KMS-11 (cell line): ENCODE measurements around the gene ZBTB20.

Experiments
- H2AFZ ChIP-seq: fragments of 200-600 bp; sonication (generic); 2 replicates; pipeline ENCODE4 v1.6.1; 2016; ENCODE audit warnings: antibody characterized with exemption, mixed run types, low read depth
- H3K27ac ChIP-seq: fragments of 200-600 bp; sonication (generic); 2 replicates; pipeline ENCODE4 v1.6.1; 2016; ENCODE audit warnings: mild to moderate bottlenecking, mixed run types
- H3K27me3 ChIP-seq: fragments of 200-600 bp; sonication (generic); 2 replicates; pipeline ENCODE4 v1.6.1; 2017; ENCODE audit warnings: mild to moderate bottlenecking, low read depth, mixed run types, moderate library complexity; ENCODE audit not compliant: insufficient read depth
- H3K36me3 ChIP-seq: fragments of 200-600 bp; sonication (generic); 2 replicates; pipeline ENCODE4 v1.6.1; 2017; ENCODE audit warnings: mild to moderate bottlenecking, mixed run types; ENCODE audit not compliant: insufficient read depth
- H3K4me1 ChIP-seq: fragments of 200-600 bp; sonication (generic); 2 replicates; pipeline ENCODE4 v1.6.1; 2016; ENCODE audit warnings: mild to moderate bottlenecking, low read depth, mixed run types; ENCODE audit not compliant: poor library complexity, severe bottlenecking
- H3K4me2 ChIP-seq: fragments of 200-600 bp; sonication (generic); 2 replicates; pipeline ENCODE4 v1.7.0; 2016; ENCODE audit warnings: mild to moderate bottlenecking, mixed run types
- H3K4me3 ChIP-seq: fragments of 200-600 bp; sonication (generic); IDR thresholded peaks from 2 replicates; pipeline ENCODE4 v1.6.1; 2017; ENCODE audit warnings: low read depth, low read length, mixed read lengths; ENCODE audit not compliant: insufficient read depth
- H3K79me2 ChIP-seq: fragments of 200-600 bp; sonication (generic); 2 replicates; pipeline ENCODE4 v1.6.1; 2016; ENCODE audit warnings: low read depth, mixed run types; ENCODE audit not compliant: insufficient read depth
- H3K9ac ChIP-seq: fragments of 200-600 bp; sonication (generic); 2 replicates; pipeline ENCODE4 v1.6.1; 2016; ENCODE audit warnings: mild to moderate bottlenecking, mixed run types
- H4K20me1 ChIP-seq: fragments of 200-600 bp; sonication (generic); 2 replicates; pipeline ENCODE4 v1.6.1; 2016; ENCODE audit warnings: mild to moderate bottlenecking, mixed run types; ENCODE audit not compliant: insufficient read depth
- CTCF ChIP-seq: fragments of 200-600 bp; sonication (generic); conservative IDR thresholded peaks from 2 replicates; pipeline ENCODE4 v1.6.1; 2017; ENCODE audit warnings: low read depth, mild to moderate bottlenecking, antibody characterized with exemption, low read length, moderate library complexity, mixed read lengths

Gene ZBTB20

GRCh38 chr3:114384558-114384903 lies 762.6 kb downstream of the ZBTB20 start:
- Histone ChIP-seq H4K20me1 (no peaks in the 10 kb centered on the region), H3K27ac (no peak overlapping the region), H3K4me3 (no peak overlapping the region), H3K36me3 (no peaks in the 10 kb centered on the region), H3K9ac (no peak overlapping the region), H3K79me2 (no peaks in the 10 kb centered on the region), H2AFZ (peak overlapping the region; percentile 58), H3K4me1 (no peaks in the 10 kb centered on the region), H3K4me2 (no peak overlapping the region), H3K27me3 (no peaks in the 10 kb centered on the region)
- no peak for TF ChIP-seq CTCF

- Histone ChIP-seq H3K27ac (no peak overlapping the region), H3K36me3 (no peaks in the 10 kb centered on the region), H3K4me3 (no peak overlapping the region), H3K4me1 (no peaks in the 10 kb centered on the region), H3K4me2 (peak overlapping the region; percentile 7), H4K20me1 (no peaks in the 10 kb centered on the region), H2AFZ (peak overlapping the region; percentile 58), H3K79me2 (no peaks in the 10 kb centered on the region), H3K27me3 (no peaks in the 10 kb centered on the region), H3K9ac (no peak overlapping the region)
- TF ChIP-seq CTCF, result peak; percentile 96
Observed at GRCh38 chr3:114383875-114384557, 763.1 kb downstream of the ZBTB20 start.

GRCh38 chr3:114380233-114380651 lies 766.8 kb downstream of the ZBTB20 start:
- no peaks in the 10 kb centered on the region for H3K27me3 ChIP-seq

GRCh38 chr3:114379266-114379665 lies 767.8 kb downstream of the ZBTB20 start:
- Histone ChIP-seq H3K27me3 (no peaks in the 10 kb centered on the region), H3K27ac (no peak overlapping the region), H3K9ac (no peak overlapping the region), H3K79me2 (no peaks in the 10 kb centered on the region), H3K36me3 (no peaks in the 10 kb centered on the region), H2AFZ (no peak overlapping the region), H4K20me1 (no peaks in the 10 kb centered on the region), H3K4me3 (no peak overlapping the region), H3K4me1 (no peaks in the 10 kb centered on the region), H3K4me2 (no peak overlapping the region)
- TF ChIP-seq CTCF, result no peak

More at GRCh38 chr3:114380233-114380651, 766.8 kb downstream of the ZBTB20 start:
- no peak for TF ChIP-seq CTCF
- no peak overlapping the region for H3K4me2 ChIP-seq
- no peaks in the 10 kb centered on the region for H3K36me3 ChIP-seq
- H2AFZ ChIP-seq, result no peak overlapping the region
- H3K4me1 ChIP-seq, result no peaks in the 10 kb centered on the region
- H3K9ac ChIP-seq, result no peak overlapping the region
- no peaks in the 10 kb centered on the region for H3K79me2 ChIP-seq
- H3K4me3 ChIP-seq, result no peak overlapping the region
- H3K27ac ChIP-seq, result no peak overlapping the region
- H4K20me1 ChIP-seq, result no peaks in the 10 kb centered on the region
